GM21786 (cell line): ENCODE data around the gene SMARCA2.

Experiments
- ATAC-seq: cut with Tn5 transposase; IDR thresholded peaks from one replicate; pipeline ENCODE4 v1.9.1; 2021; ENCODE audit not compliant: unreplicated experiment

SMARCA2 gene

DNA sequence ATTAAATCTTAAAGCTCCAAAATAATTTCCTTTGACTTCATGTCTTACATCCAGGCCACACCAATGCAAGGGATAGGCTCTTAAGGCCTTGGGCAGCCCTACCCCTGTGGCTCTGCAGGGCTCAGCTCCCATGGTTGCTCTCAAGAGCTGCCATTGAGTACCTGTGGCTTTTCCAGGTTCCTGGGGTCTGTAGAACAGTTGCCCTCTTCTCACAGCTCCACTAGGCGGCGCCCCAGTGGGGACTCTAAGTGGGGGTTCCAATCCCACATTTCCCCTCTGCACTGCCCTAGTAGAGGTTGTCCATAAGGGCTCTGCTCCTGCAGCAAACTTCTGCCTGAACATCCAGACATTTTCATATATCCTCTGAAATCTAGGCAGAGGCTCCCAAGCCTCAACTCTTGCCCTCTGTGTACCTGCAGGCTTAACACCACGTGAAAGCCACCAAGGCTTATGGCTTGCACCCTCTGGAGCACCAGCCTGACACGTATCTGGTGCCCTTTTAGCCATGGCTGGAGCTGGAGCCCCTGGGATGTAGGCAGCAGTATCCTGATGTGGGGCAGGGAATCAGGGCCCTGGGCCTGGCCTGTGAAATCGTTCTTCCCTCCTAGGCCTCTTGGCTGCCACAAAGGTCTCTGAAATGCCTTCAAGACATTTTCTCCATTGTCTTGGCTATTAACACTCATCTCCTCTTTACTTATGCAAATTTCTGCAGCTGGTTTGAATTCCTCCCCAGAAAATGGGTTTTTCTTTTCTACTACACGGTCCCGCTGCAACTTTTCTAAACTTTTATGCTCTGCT lies 185.1 kb downstream of the SMARCA2 start:
- ATAC-seq, result no peak

DNA sequence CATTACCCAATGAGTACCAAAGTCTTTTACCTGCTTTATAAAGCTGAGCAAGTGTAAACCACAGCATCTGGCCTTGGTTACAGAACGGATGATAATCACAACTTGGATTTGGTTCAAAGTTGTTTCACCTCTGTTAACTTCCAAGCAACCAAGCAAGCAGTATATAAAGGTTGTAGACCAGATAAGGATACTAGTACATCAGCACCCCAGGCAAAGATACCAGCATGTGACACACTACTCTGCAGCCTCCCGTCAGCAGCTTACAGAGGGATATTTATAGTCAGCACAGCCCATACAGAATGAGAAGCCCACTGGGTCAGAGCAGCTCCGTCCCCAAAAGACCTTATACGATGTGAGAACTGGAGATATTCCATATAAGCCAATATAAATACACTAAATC lies 193.3 kb downstream of the SMARCA2 start:
- no peak for ATAC-seq

DNA sequence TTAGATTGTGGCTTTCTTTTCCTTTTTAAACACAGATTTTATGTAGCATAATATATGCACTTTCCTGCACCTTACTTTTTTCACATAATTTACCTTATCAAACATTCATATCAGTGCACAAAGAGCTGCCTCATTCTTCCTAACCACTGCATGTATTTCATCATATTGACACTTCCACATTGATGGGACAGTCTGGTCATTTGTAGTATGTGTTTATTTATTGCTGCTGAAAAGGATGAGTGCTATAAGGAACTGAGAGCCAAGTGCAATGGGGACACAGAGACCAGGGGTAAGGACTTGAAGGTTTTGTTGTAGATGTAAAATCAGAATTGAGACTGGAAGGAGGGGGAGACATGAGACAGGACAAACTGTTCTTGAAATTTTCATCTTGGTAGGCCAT lies 193.8 kb downstream of the SMARCA2 start:
- no peak for ATAC-seq

DNA sequence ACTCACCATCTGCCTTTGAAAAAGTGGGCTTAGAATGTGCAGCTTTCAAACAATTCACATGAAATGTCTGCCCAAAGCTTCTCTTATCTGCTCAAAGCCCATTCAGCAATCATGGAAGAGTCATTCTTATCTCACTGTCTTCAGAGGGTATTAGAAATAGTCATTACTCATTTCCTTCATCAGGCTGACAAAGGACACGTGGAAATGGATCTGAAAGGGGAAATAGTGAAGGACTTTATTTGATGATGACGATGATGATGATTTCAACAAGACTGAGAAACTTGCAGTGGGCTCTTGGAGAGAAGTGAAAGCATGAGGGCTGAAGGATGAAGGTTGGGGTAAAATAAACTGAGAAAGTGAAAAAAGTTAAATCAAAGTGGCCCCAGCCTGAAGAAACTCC lies 194.3 kb downstream of the SMARCA2 start:
- no peak for ATAC-seq

DNA sequence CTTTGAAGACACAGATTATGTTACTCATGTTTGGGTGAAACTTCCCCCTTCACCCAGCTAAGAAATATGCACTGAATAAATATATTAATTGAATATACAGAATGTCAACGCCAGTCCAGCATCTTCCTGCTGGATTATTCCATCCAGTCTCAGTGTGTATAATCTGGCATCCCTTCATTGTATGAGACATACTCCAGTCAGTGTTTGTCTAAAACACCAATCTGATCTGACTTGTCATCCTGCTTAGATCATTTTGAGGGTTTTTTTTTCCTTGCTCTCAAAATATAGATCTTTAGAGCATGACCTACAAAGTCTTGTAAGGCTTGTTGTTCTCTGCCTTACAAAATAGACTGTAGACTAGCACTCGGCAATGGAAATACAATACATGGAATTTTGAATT lies 195.1 kb downstream of the SMARCA2 start:
- ATAC-seq, result no peak

DNA sequence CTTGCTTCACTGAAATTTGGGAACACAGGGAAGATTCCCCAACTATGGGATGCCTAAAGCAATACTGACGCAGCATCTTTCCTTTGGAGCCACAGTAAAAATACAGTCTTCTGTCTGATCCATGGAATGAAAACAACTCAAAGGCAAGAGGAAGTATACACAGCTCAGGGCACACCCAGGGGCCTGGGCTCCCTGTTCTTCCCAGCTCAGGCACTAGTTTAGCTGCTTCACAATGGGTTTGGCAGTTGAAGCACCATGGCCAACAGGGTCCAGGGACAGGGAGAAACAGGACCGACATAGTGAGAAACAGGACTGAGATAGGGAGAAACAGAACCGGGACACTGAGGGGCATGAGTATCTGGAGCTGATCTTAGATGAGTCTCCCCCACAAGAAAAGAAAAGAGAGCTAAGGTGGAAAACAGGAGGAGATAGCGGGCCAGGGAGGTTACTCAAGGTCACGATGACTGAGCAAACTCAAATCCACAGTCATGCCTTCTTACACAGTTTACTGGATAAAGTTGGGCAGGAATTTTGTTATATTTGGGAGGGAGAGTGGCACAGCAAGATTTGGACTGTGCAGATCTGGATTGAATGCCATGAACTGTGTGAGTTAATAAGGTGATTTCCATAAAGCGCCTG lies 198.8 kb downstream of the SMARCA2 start:
- no peak for ATAC-seq

DNA sequence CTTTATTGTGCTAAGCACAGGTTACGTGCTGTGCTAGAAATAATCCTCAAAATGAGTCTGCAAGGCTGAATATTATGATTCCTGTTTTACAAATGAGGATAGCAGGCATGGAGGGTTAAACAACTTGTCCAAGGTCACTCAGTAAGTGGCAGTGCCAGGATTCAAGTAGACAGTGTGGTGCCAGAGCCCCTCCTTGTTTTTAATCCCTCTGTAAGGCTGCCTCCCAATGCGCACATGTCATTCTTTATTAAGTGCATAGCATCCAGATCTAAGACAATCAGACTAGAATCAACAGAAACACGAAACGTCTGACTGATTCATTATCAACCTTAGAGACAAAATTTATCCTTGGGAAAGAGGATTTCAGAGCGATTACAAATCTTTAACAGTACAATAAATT lies 199.6 kb downstream of the SMARCA2 start:
- ATAC-seq, result no peak

DNA sequence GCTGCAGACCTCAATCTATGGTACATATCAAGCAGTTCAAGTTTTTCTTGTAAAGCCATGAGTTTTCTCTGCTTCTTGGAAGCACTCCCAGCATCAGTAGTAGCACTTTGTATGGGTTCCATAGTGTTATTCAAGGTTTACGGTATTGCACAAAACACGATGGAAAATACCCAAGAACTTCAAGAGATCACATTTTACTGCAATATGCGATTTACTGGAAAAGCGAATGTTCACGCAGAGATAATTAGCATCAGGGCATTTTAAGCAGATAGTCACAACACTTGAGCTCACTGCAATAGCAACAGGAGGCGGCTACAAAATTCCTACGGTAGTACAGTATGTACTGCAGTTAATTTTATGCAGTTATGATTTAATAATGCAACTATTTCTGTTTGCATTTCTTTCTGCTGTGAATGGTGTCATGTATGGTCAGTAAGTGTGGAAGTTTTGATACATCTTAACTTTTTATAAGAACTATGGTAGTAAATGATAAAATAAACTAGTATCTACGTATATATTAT lies 200.8 kb downstream of the SMARCA2 start:
- no peak for ATAC-seq

DNA sequence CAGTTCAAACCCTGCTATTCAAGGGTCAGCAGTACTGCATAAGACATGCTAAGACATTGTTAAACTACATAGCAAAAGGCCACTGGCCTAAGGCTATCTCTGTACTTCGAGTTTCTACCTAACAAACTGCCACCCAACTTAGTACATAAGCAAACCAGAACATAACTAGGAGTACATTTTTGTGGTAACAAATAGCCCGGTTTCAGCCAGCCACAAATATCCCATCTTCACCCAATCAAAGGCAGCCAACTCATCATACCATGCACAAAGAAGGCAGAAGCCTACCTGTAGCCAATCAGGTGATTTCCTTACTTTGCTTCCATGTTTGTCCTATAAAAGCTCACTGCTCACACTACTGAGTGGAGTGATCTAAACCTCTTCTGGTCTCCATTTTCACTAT lies 201.4 kb downstream of the SMARCA2 start:
- no peak for ATAC-seq

DNA sequence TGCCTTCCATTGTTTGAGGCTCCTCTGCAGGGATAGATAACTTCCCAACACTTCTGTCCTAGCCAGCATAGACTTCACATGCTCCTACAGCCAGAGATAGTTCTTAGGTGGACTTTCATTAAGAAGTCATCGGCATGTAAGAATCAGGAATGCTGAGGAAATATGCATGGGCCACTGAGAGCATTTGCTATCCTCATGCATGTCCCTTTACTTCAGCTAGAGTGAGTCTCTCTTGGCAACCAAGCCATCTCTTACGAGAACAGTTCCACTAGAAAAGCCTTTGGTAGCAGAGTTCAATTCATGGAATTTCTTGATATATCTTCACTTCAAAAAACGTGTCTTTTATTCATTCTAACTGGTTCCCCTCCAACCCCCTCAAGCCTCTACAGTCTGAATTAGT lies 202.4 kb downstream of the SMARCA2 start:
- no peak for ATAC-seq

DNA sequence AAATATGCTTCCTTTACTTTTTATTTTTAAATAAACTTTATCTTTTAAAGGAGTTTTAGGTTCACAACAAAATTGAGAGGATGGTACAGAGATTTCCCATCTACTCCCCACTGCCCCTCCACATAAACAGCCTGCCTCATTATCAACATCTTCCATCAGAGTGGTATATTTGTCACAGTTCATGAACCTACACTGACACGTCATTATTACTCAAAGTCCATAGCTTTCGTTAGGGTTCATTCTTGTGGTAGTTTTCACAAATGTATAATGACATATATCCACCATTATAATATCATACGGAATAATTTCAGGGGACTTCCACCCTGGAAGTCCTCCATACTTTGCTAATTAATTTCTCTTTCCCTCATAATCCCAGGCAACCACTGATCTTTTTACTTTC lies 204.9 kb downstream of the SMARCA2 start:
- no peak for ATAC-seq

DNA sequence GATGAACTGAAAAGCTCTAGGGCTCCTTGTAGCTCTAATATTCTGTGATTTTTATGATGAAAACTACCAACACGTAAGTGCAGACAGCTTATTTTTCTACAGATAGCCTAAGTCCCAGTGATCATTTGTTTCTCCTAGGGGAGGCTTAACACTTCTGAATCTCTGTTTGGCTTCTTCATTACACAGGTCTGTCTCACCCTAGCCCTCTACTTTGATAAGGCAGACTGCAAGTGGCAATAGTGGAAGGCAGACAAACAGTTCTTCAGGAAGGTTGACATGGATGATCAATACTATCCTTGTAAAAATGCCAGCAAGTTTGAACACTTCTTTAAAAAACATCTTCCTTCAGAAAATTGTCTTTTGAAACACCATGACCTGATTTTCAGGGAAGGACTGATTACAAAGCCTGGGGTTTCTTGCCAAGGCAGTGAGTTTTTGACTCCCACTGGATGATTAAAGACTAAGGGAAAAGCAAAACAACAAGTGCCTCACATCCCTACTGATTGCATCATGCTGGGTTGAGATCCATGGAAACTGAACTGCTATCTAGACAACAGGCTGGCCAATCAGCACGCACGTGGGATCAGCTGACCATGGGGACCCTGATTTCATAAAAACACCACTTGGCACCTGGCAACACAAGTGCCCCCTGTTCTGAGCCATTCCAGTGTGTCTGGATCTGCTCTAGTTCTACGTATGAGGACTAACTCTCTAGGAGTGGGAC lies 212.2 kb downstream of the SMARCA2 start:
- ATAC-seq, result no peak

DNA sequence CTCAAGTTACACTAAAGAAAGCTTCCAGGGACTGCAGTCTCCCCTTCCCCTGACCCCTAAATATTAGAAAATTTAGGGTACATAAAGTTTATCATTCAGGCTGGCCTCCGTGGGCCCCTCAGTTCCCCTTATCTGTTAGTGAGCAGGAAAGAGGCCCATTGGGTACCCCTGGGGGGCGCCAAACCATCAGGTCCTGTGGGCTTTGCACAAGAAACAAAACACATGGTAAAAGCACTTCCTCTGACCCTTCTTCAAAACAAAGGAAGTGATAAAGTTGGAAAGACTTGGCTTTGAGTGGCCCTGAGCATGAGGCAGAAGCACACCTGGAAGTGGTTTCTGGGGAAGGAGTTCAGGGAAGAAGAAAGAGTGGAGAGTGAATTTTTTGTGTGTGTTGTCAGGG lies 213.0 kb downstream of the SMARCA2 start:
- ATAC-seq, result no peak

DNA sequence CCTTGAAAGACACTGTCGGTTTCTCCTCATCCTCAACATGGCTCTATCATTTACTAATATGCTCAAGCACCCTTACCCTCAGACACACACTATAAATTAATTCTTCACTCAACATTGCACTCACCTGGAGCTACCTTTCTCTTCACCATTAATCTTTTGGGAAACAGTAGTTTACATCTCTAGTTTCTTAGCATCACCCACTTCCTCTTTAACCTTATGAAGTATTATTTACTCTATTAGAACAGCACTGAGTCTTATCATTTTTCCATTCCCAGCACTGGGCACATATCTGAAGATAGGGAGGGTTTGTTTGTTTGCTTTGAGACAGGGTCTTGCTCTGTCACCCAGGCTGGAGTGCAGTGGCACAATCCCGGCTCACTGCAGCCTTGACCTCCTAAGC lies 213.5 kb downstream of the SMARCA2 start:
- no peak for ATAC-seq

DNA sequence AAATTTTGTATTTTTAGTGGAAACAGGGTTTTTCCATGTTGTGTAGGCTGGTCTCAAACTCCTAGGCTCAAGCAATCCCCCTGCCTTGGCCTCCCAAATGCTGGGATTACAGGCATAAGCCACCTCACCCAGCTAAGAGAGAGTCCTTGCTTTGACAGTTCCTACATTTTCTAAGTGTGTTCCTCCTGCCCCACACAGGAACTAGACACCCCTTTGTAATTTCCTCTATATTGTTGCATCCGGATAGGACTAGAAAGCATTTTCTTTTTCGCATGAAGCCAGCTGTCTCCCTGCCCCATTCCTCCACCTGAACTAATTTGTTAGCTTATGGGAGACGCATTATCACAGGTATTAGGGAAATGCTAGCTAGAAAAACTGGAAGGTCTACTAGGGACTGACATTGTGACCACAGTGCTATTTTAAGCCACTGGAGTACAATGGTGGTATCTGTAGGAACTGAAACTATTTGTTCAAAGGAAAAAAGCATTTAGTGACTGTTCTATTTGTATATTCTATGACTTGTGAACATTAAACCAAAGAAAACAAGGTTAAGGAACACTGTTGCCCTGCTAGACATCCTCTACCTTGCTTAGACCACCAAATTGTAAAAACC lies 214.1 kb downstream of the SMARCA2 start:
- ATAC-seq, result peak; percentile 76

DNA sequence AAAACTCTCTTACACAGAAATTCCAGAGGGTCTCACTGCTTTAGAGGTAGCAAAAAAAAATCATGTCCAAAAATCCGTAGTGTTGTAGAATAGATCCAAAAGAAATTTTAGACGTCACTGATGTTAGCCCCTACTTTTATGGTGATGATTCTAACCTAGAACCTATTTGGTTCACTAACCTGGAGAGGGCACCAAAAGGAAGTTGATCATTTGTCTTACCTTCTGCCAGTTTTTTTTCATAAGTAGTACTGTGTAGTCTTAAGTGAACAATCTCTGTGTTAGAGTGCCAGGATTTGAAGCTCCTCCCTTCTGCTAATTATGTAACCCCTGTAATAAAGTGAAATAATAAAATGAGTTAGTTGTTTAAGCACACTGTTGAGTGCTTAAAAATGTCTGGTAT lies 215.2 kb downstream of the SMARCA2 start:
- ATAC-seq, result no peak

DNA sequence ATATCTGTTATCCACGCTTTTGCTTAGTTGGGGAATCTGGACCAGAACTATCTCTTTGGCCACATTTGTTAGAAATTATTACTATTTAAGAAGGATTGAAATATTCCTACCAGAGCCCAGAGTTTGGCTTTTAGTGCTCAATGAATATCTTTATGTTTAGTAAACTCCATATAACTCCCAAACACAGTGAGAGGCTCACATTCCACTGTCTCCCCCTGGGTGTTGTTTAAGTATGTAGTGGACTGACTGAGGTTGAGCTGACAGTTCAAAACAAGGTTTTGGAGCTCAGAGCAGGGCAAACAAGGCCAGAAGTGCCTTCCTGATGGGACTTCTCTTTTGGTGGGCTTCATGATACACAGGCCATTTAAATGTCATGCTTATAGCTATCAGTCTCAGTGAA lies 216.0 kb downstream of the SMARCA2 start:
- no peak for ATAC-seq

DNA sequence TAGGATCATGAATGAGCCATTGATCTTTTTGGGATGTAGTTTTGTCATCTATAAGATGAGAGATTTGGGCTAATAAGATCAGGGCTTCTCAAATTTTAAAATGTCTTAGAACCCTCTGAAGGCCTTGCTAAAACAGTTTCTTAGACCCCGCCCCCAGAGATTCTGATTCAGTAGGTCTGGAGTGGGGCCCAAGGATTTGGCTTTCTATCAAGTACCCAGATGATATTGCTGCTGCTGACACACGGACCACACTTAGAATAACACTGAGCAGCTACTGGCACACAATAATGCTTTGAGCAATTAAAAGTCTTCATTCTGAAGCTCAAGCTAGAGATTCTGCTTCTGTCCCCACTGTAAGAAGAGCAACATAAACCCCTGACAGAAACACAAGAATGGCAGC lies 216.7 kb downstream of the SMARCA2 start:
- ATAC-seq, result no peak

DNA sequence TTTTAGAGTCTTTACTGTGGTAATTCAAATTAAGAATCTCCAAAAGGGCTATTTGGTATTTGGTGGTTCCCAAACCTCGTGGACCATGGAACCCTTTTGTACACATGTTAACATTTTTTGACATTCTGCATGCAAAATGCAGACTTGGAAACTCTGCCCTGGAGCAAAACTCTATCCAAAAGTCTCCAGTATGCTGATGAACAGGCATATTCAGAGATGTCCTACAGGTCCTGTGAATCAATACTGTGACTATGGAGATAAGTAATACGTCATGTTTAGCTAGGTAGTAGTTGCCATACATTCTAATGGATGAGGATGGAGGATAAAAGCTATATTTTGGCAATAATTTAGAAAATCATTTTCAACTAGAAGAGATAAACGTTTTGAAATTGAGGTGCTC lies 218.1 kb downstream of the SMARCA2 start:
- no peak for ATAC-seq

DNA sequence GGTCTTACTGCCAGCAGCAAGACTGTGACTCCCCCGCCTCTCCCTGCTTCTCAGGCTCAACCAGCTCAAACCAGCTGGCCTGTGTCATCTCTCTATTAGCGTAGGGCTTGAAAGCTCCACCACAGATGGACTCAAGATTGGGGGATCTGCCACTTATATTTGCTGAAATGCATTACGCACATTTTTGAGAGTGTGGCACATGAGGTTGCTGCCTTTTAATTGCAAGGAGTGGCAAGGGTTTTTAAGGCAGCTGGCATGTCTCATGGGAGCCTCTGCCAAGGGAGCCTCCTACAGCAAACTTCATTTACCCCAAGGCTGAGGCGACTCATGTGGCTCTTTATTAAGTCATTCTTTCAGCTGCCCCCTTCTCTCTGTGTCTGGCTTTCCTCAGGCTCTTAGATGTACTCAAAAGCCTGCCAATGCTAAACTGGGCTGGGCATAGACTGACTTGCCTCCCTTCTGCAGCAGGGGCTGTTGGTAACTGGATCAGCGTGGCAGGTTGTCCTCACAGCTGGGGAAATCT lies 219.3 kb downstream of the SMARCA2 start:
- ATAC-seq, result no peak

DNA sequence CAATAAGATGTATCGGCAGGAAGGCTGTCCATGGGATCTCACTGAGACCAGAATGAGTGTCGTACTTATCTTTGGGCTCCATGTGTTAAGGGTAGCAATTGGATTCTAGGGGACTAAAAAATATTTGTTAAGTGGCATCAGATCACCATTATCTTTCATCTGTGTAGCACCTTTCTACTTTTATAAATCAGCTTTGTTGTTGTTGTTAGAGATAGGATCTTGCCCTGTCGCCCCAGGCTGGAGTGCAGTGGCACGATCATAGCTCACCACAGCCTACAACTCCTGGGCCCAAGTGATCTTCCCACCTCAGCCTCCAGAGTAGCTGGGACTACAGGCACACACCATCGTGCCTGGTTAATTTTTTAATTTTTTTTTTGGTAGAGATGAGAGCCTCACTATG lies 220.5 kb downstream of the SMARCA2 start:
- no peak for ATAC-seq
